ENCODE results near the gene ALG3. TPM values are rescaled to one million over a fixed set of nuclear protein-coding genes. Genes with fewer than 3 reads are reported as not detected.
A peak's percentile ranks its signal among the peaks of the same experiment; 100 is the strongest.

Gene ALG3
- total RNA-seq, 1 experiment from 2014 or later, result 110 TPM

DNA sequence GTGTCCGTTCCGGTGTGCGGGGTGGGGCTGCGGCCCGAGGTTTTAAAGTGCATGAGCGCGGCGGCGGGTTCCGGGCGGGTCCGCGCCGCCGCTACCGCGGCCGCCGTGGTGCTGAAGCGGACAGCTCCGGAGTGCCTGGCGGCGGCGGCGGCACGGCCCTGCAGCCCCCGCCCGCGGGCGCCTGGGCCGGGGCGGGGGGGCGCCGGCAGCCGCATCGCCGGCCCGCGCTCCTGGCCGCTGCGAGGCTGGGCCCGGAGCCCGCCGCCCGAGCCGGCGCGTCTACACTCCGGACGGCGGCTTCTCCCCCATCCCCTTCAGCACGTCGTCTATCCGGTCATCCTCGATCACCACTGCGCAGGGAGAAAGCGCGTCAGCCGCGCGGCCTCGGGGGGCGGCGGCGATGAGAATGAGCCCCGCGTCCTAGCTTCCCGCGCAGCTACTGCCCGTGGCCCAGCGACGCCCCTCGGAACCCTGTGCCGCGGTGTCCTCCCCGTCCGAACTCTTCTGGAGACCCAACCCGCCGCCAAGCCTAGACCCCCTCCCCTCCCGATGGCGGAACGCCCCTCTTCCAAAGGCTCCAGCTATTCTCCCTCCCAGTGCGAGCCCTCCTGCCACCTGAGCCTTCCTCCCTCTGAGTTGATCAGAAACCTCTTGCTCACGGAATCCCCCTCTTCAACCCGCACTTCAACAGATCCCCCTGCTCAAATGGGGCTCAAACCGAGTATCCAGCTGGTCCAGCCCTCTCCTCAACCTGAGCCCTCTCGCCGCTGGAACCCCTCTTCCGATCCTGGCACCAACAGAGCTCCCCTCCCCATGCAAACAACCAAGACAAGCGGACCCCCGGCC lies 11.3 kb upstream of the ALG3 start:
- no peak for DNase-seq (ENCODE audit: low spot score)

DNA sequence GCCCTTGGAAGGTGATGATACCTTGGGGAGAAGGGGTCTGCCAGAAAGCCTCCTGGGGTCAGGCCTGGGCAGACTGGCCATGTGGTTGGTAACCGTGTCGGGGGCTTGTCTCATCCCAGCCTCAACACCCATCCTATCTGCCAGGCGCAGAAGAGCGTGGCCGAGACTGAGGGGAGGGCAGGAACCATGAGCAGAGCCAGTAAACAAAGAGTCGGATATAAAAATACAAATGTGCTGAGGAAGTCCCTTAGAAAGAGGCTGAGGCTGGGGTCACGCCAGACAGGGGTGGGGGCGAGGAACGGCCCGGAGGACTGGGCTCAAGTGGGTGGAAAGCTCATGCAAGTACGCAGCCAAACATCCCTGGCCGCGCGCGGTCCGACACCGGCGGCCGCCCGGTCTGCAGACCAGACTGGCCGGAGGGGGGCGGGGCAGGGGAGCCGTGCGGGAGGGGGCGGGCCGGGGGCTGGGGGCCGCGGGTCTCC lies 10.7 kb upstream of the ALG3 start:
- no peak for DNase-seq (ENCODE audit: low spot score)

DNA sequence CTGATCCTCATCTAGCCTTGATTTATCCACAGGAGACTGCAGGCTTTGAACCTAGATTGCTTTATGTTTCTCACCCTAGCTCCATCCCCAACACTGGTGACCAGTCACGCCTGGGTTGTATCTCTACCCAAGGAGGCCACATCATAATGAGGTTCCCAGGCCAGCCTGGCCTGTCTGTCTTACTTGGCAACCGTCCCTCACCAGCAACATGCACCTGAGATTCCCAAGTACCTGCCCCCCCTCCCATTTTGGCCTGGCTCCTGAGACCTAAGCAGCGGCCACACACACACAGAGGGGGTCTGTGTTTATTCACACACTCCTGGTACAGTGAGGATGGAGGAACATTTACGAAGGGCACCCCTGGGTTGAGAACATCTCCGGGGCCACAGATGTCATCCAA lies 10.2 kb upstream of the ALG3 start:
- no peak for DNase-seq (ENCODE audit: low spot score)

DNA sequence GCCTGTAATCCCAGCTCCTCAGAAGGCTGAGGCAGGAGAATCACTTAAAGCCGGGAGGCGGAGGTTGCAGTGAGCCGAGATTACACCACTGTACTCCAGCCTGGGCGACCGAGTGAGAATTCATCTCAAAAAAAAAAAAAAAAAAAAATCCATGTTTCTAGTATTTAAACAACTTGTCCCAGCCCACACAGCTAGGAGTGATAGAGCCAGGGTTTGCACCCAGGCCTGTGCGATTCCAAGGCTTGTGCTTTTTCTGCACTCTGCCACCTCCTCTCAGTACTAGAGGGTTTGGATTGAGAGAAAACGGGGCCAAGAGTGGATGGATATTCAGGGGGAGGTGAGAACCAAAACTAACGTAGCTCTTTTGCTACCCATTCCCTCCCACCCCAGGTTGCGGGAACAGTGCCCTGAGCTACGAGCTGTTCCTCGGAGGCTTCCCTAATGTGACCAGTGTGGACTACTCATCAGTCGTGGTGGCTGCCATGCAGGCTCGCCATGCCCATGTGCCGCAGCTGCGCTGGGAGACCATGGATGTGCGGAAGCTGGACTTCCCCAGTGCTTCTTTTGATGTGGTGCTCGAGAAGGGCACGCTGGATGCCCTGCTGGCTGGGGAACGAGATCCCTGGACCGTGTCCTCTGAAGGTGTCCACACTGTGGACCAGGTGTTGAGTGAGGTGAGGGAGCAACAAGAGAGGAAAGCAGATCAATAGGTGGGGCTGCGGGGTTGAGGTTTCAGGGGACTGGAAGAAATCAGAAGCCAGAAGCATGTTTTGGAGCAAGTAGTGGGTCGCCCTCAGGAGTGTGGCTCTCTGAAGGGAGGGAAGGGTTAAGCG lies 8.5 kb upstream of the ALG3 start:
- no peak for DNase-seq (ENCODE audit: low spot score)

DNA sequence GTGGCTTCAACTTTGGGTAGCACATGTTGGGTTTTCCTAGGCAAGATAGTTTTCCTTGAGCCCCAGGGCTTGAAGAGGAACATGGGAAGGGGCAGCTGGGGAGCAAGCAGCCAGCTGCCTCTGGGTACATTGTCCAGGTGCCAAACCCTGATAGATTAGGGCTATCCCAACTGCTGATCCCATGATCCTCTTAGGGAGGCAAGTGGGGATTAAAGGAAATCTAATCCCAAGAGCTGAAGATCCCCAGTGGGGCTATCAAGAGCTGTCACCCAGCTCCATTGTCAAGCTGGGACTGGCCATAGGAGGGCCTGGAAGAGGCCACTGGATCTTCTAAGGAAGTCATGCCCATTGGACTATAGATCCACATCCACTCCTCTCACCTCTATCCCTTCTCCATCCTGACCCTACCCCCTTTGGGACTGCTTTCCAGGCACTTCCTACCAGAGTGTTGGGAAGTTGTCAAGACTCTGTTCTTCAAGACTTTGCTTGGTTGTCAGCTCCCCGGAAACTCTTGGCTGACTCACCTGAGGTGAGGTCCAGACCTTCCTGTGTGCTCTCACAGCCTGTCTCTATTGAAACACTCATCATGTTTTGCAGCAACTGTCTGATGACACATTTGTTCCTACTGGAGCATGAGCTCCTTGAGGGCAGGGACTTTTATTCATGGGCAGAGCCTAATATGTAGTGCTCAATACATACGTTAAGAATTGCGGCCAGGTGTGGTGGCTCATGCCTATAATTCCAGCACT lies 6.7 kb upstream of the ALG3 start:
- no peak for DNase-seq (ENCODE audit: low spot score)

DNA sequence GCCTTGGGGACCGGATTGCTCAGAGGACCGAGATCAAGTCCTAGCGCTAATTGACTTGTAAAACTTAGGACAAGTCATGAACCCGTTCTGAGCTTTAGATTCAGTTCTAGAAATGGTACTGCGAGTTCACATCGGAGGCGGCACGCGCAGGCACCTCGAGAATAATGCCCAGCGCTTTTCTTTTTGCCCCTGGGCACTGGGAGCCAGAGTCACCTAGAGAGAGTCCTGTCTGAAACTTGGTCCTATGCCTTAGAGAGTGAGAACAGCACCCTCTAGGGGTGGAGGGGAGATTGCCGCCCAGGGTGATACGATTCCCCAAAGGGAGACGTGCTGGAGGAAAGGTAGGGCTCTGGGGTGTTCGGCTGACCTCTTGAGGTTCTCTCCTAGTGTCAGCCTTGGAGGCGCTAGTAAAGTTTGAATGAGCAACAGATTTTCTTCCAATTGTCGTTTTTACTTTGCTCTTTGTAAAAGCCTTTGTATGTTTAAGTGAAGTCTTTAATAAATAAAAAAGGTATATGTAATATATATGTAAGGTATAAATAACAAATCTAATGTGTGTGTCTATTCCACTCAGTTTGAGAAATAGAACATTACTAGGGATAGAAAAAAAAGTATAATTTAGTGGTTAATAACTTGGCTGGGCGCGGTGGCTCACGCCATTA lies 1.5 kb upstream of the ALG3 start:
- DNase-seq (ENCODE audit: low spot score), result peak; percentile 92

DNA sequence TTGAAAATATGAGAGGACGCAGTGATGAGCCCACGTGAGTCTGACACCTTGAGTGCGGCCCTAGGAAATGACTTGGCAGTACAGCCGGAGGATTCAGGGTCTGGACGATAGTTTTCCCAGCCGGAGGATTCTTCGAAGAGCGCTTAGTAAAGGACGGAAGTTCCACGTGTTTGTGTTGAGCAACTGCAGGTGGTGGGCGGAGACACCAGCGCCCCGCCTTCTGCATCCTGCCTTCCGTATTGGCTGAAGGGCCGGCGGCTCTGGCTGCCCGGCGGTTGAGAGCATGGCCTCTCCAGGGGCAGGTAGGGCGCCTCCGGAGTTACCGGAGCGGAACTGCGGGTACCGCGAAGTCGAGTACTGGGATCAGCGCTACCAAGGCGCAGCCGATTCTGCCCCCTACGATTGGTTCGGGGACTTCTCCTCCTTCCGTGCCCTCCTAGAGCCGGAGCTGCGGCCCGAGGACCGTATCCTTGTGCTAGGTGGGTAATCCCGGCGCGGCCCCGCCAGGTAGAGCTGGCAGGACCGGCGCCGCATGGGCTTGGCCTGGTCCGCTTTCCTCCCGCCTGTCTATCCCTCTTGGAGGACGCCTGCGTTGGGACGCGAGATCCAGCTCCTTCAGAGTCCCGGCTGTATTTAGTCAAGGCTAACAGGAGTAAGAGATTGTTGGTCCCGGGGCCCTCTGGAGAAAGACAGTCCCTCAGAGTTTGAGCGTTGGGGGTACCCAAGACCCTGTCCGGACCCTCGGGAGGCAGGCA lies 827 bp upstream of the ALG3 start, which contains the start of gene EEF1AKMT4:
Gene EEF1AKMT4 (plus strand): TSS at position 261 of the 755 bp plus-strand sequence. CDS start 23 bp downstream, at position 284.
- DNase-seq (ENCODE audit: low spot score), result peak; percentile 99

DNA sequence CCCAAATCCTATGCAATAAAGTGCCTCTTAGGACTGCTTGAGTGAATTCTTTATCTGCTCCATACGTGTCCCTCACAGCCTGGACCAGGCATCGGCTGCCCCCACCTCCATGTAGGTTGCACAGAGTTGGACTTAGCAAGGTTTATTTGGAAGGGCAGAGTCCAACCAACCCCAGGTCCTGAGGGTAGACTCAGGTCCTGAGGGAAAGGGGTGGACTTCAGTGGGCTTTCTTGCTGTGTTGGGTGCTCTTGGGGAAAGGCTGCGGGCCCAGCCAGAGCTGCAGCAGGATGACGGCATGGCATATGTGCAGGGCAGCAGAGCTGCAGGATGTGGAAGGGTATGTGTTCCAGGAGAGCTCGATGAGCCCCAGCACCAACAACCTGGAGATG lies 6.5 kb downstream of the ALG3 start:
- no peak for DNase-seq (ENCODE audit: low spot score)

DNA sequence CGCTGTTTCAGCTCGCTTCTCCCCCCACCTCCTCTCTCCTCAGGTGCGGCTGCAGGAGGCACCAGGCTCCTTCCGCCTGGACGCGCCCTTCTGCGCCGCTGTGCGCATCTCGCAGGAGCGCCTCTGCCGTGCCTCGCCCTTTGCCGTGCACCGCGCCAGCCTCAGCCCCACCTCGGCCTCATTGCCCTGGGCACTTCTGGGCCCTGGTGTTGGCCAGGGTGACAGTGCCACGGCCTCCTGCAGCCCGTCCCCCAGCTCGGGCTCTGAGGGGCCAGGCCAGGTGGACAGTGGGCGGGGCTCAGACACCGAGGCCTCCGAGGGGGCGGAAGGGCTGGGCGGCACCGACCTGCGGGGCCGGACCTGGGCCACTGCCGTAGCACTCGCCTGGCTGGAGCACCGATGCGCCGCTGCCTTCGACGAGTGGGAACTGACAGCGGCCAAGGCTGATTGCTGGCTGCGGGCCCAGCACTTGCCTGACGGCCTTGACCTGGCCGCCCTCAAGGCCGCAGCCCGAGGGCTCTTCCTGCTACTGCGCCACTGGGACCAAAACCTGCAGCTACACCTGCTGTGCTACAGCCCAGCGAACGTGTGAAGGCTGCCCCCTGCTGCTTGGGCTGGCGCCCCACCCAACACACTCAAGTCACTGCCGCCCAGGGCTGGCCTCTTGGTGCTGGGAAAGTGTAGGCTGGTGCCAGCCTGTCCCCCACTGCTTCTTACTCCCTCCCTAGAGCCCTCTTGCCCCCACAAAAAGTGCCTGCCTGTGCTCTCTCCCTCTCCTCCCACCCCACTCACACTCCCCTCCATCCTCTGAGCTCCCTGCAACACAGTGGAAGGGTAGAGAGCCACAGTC lies 7.1 kb downstream of the ALG3 start:
- no peak for DNase-seq (ENCODE audit: low spot score)

DNA sequence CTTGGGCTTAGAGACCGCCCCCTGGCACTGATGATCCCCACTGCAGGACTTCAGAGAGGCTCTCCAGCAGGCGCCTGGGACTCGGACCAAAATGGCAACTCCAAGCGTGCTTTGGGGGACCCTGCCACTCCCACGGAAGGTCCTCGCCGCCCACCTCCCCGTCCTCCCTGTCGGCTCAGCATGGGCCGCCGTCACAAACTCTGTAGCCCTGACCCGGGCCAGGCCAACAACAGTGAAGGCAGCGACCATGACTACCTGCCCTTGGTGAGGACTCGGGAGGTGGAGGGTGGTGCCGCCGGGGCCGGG lies 7.7 kb downstream of the ALG3 start:
- DNase-seq (ENCODE audit: low spot score), result no peak

DNA sequence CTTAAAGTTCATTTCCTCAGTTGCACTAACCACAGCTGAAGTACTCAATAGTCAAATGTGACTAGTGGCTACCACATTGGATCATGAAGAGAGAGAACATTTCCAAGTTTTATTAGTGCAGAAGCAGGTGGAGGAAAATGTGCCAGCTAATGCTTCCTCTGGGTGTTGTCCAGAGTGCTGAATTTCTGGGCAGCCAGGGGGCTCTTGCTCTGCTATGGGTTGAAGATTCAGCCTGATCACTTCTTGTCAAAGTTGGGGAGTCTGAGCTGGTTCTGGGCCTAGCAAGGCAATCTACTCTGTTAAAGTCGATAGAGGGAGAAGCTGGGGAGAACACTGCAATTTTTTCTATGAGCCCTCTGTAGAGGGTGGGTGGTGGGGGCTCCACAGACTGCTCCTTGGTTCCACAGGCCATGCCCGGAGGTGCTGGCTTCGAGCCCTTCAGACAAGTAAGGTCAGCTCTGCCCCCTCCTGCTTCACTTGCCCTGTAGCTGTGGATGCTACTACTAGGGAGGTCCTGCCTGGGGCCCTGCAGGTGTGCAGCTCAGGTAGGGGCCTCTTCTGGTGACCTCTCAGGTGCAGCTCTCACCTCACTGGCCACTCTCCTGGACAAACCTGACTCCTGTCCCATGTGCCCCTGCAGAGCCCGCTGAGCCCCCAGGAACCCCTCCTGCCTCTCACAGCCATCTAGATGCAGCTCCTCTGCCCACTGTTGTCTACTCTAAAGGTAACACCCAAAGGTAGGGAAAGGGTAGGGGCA lies 8.2 kb downstream of the ALG3 start:
- DNase-seq (ENCODE audit: low spot score), result no peak

DNA sequence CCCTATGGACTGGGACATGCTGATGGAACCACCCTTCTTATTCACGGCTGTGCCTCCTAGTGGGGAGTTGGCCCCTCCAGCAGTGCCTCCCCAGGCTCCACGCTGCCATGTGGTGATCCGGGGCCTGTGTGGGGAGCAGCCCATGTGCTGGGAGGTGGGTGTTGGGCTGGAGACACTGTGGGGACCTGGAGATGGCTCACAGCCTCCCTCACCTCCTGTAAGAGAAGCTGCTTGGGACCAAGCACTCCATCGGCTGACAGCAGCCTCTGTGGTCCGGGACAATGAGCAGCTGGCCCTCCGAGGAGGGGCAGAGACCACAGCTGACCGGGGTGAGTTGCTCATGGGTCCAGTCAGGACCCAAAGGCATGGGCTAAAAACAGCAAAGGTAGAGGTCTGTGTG lies 9.1 kb downstream of the ALG3 start:
- no peak for DNase-seq (ENCODE audit: low spot score)

DNA sequence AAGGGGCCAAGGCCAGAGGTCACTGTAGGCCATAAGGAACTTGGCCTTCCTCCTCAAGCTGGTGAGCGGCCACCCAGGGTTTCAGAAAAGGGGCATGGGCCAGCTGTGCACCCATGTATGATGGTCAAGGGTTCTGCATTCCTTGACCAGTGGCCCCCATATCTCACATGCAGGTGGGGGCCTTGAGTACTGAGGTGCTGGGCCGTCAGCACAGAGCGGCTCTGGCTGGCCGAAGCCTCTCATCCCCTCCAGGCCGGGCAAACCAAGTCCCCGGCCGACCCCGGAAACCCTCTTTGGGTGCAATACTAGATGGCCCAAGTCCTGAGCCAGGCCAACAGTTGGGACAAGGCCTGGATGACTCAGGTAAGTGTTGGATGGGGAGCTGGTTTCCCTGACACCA lies 9.5 kb downstream of the ALG3 start:
- no peak for DNase-seq (ENCODE audit: low spot score)

DNA sequence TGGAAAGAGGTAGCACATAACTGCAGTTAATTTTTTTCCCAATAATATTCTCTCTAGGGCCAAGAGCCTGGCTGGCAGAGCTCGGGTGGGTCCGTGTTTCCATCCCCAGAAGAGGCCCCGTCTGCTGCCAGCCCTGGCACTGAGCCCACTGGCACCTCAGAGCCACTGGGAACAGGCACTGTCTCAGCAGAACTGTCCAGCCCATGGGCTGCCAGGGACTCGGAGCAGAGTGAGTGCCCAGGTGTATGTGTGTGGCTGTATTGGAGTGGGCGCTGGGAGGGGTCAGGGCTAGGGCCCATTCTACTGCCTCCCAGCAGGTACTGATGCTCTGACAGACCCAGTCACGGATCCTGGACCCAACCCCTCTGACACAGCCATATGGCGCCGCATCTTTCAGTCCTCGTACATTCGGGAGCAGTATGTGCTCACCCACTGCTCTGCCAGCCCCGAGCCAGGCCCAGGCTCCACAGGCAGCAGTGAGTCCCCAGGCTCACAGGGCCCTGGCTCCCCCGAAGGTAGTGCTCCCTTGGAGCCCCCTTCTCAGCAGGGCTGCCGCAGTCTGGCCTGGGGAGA lies 10.4 kb downstream of the ALG3 start:
- DNase-seq (ENCODE audit: low spot score), result no peak

DNA sequence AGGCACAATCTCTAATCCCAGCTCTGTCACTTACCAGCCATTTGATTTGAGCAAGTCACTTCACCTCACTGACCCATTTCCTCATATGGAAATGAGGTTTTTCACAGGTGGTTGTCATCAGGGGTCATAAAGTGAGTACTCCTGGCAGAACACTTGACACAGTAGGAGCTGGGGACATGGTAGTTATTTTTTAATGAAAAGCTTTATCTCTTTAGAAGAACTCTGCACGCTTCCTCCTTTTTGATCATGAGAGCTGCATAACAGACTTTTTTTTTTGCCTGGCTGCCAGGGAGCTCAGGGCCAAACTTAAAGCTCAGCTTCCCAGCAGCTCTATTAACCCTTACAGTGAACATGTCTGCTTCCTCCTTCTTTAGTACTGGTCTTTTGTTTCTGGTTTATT lies 11.0 kb downstream of the ALG3 start:
- no peak for DNase-seq (ENCODE audit: low spot score)

DNA sequence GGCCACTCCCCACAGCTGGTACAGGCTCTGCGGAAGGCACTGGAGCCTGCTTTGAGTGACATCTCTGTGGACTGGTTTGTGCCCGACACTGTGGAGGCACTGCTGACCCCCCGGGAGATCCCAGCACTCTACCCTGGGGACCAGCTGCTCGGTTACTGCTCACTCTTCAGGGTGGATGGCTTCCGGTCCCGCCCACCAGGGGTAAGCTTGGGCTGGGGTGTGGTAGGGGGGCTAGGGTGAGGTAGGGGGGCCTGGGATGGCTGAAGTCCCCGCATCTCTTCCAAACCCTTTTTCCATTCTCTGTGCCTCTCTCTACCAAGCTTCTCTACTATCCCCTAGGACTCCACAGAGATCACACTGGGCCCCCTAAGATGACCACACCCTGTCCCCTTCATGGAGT lies 11.6 kb downstream of the ALG3 start:
- no peak for DNase-seq (ENCODE audit: low spot score)

DNA sequence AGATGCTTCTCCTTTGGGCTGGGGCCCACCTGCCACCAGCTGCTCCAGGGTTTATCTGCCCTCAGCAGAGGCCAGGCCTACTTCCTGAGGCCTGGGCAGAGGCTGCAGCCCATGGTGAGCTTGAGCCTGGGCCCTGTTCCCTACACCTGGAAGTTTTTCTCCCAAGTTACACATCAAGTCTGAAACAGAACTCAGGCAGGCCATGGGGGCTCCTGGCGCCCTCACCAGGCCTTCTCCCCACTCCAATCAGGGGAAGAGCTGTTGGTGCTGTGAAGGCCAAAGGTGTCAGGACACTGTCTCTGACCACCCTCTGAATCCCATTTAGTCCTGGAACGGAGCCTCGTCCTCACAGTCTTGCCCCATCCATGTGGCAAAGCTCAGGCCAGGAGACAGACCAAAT lies 12.1 kb downstream of the ALG3 start:
- no peak for DNase-seq (ENCODE audit: low spot score)

DNA sequence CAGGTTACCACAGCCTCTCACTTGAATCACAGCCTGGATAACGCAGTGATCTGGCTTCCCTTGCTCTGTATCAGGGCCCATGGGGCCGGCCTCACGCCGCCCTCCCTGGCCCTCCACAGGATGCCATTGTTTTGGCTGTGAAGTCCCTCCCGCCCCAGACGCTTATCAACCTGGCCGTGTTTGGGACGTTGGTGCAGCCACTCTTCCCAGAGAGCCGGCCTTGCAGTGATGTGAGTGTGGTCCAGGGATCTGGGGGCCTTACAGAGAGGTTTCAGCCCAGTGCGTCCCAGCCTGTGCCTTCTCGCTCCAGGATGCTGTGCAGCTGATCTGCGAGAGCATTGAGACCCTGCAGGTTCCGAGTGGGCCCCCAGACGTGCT lies 12.7 kb downstream of the ALG3 start:
- no peak for DNase-seq (ENCODE audit: low spot score)
